ENCODE data around the gene OSBPL5. TPM values are rescaled to one million over a fixed set of nuclear protein-coding genes. Genes with fewer than 3 reads are reported as not detected.

OSBPL5 gene
- total RNA-seq, 1 donor from 2014 or later = 31.4 TPM

- Mint-ChIP-seq H3K27ac (ENCODE audit: unreplicated experiment) (peak overlapping the region; percentile 57), H3K27me3 (ENCODE audit: low read depth) (no peaks in the 10 kb centered on the region), H3K4me3 (no peak overlapping the region), H3K36me3 (ENCODE audit: low read depth) (no peaks in the 10 kb centered on the region), H3K4me1 (peaks cover 29% of the 10 kb centered on the region), H3K9me3 (no peaks in the 10 kb centered on the region)
- no peak for DNase-seq (ENCODE audit: low read depth, low spot score)
- TF ChIP-seq CTCF (conservative IDR thresholded peaks at IDR 0.05) = no peak
These were observed 15.3 kb downstream of the OSBPL5 start for GRCh38 chr11:3149852-3150188.

GRCh38 chr11:3148990-3149851 is 15.9 kb downstream of the OSBPL5 start:
- H3K36me3 Mint-ChIP-seq (ENCODE audit: low read depth) = no peaks in the 10 kb centered on the region

GRCh38 chr11:3148255-3148989 is 16.7 kb downstream of the OSBPL5 start:
- Mint-ChIP-seq H3K27ac (ENCODE audit: unreplicated experiment) (no peak overlapping the region), H3K27me3 (ENCODE audit: low read depth) (no peaks in the 10 kb centered on the region), H3K4me3 (no peak overlapping the region), H3K9me3 (no peaks in the 10 kb centered on the region), H3K36me3 (ENCODE audit: low read depth) (no peaks in the 10 kb centered on the region), H3K4me1 (peaks cover 25% of the 10 kb centered on the region)
- DNase-seq (ENCODE audit: low read depth, low spot score) = no peak
- TF ChIP-seq CTCF (conservative IDR thresholded peaks at IDR 0.05) = no peak

More at GRCh38 chr11:3148990-3149851, 15.9 kb downstream of the OSBPL5 start:
- TF ChIP-seq CTCF (conservative IDR thresholded peaks at IDR 0.05) = no peak
- H3K4me1 Mint-ChIP-seq = peaks cover 29% of the 10 kb centered on the region
- H3K27me3 Mint-ChIP-seq (ENCODE audit: low read depth) = no peaks in the 10 kb centered on the region
- H3K27ac Mint-ChIP-seq (ENCODE audit: unreplicated experiment) = peak overlapping the region; percentile 57
- no peak for DNase-seq (ENCODE audit: low read depth, low spot score)
- H3K4me3 Mint-ChIP-seq = no peak overlapping the region
- no peaks in the 10 kb centered on the region for H3K9me3 Mint-ChIP-seq

GRCh38 chr11:3147626-3148025 is 17.5 kb downstream of the OSBPL5 start:
- Mint-ChIP-seq H3K36me3 (ENCODE audit: low read depth) (no peaks in the 10 kb centered on the region), H3K4me1 (peaks cover 17% of the 10 kb centered on the region), H3K4me3 (no peak overlapping the region), H3K27ac (ENCODE audit: unreplicated experiment) (no peak overlapping the region), H3K27me3 (ENCODE audit: low read depth) (no peaks in the 10 kb centered on the region), H3K9me3 (no peaks in the 10 kb centered on the region)
- no peak for TF ChIP-seq CTCF (conservative IDR thresholded peaks at IDR 0.05)
- DNase-seq (ENCODE audit: low read depth, low spot score) = no peak

- Mint-ChIP-seq H3K4me3 (no peak overlapping the region), H3K9me3 (no peaks in the 10 kb centered on the region), H3K27ac (ENCODE audit: unreplicated experiment) (no peak overlapping the region), H3K27me3 (ENCODE audit: low read depth) (no peaks in the 10 kb centered on the region), H3K4me1 (peaks cover 13% of the 10 kb centered on the region), H3K36me3 (ENCODE audit: low read depth) (no peaks in the 10 kb centered on the region)
- TF ChIP-seq CTCF (conservative IDR thresholded peaks at IDR 0.05) = no peak
- DNase-seq (ENCODE audit: low read depth, low spot score) = no peak
These were observed 17.9 kb downstream of the OSBPL5 start for GRCh38 chr11:3147257-3147619.
